HFF-Myc (cell line): ENCODE data around the gene NAALADL2.
A peak's percentile ranks its signal among the peaks of the same experiment; 100 is the strongest.

Source experiments
- DNase-seq: peaks from one replicate; pipeline ENCODE4 v3.0.0-alpha.2; 2011; ENCODE audit warnings: low read depth; ENCODE audit errors: extremely low read depth
- H3K4me3 ChIP-seq: replicated peaks from 2 replicates; pipeline ENCODE4 v1.5.1; 2011; ENCODE audit warnings: low read depth, mild to moderate bottlenecking, control low read depth, low read length
- TF ChIP-seq, protein P1 (sequence below): IDR thresholded peaks from 2 replicates; pipeline ENCODE4 v1.5.1; 2012; ENCODE audit warnings: mild to moderate bottlenecking, low read depth, low read length, control low read depth; ENCODE audit errors: missing control alignments

Gene NAALADL2

DNA sequence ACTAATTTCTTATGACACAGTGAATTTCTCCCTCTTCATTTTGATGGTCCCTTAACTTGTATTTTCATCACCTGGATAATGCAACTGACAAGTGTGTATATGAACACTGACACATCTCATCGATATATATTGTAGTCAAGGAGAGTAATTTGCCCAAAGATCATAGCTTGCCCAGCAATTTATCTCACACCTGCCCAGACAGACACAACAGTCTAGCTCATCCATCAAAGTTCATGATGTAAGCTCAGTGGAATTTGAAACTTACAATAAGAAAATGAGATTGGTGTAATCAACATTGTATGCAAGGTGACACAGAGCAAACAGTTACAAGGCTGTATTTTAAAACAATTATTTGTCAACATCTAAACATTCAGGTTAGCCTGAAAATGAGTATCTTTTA, 805.8 kb downstream of the NAALADL2 start:
- no peak for DNase-seq
- TF ChIP-seq, protein P1, sequence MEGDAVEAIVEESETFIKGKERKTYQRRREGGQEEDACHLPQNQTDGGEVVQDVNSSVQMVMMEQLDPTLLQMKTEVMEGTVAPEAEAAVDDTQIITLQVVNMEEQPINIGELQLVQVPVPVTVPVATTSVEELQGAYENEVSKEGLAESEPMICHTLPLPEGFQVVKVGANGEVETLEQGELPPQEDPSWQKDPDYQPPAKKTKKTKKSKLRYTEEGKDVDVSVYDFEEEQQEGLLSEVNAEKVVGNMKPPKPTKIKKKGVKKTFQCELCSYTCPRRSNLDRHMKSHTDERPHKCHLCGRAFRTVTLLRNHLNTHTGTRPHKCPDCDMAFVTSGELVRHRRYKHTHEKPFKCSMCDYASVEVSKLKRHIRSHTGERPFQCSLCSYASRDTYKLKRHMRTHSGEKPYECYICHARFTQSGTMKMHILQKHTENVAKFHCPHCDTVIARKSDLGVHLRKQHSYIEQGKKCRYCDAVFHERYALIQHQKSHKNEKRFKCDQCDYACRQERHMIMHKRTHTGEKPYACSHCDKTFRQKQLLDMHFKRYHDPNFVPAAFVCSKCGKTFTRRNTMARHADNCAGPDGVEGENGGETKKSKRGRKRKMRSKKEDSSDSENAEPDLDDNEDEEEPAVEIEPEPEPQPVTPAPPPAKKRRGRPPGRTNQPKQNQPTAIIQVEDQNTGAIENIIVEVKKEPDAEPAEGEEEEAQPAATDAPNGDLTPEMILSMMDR, result no peak
- no peak overlapping the region for H3K4me3 ChIP-seq

DNA sequence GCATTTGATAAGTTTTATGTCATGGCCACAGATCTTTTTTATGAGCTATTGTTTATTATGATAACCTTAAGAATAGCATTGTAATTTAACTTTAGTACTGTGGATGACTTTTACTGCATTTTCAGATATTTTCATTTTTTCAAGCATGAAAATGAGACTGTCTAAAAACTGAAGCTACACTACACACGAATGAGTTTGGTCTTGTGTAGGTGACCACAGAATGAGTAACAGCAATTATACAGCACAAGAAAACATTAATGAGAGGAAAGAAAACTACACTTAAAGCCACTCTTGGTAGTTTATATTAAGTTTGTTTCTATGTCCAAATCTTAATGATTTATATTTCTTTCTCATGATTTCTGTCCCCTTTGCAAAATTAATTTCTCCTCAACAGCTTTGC, 809.2 kb downstream of the NAALADL2 start:
- H3K4me3 ChIP-seq, result no peak overlapping the region
- TF ChIP-seq, protein P1, result no peak
- DNase-seq, result no peak

DNA sequence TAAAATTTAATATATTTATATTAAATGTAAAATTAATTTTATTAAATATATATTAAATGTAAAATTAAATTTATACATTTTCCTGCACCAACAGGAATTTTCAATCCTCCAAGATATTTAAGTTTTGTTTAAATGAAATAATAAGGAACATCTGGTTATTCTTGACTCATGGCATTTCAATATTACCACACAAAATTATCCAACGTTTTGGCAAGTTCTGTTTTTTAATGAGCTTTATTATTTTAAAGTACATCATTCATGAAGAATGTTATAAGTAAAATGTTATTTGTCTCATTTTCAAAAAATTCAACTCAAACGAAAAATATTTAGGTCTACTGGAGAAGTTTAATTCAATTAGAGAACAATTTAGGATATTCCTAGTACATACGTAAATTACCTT, 811.4 kb downstream of the NAALADL2 start:
- H3K4me3 ChIP-seq, result no peak overlapping the region
- DNase-seq, result no peak
- TF ChIP-seq, protein P1, result no peak

DNA sequence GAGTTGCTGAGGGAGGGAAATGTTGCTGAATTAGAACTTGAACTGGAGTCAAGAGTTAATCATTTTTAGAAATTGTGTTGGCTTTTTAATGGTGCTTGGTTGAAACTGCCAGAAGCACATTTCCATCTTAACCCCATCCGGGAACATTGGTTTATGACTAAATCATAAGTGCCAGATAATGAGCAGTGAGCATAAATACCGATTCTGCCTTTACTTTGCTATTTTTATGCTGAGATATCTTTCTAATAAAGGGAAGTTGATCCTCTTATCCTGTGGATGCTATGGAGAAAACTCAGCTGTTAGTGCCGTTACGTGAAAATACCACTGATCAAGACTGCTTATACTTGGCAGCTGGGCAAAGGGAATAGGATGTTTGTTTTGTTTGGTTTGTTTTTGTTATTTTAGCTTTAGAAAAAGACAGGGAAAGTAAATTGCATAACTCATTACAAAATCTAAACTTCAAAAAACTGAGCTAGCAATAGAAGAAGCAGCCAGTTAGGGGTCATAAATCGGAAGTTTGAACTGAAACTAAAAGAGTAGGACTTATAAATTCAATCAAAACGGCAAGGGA, 813.1 kb downstream of the NAALADL2 start:
- H3K4me3 ChIP-seq, result peak overlapping the region; percentile 28
- peak; percentile 24 for DNase-seq
- TF ChIP-seq, protein P1, result no peak

DNA sequence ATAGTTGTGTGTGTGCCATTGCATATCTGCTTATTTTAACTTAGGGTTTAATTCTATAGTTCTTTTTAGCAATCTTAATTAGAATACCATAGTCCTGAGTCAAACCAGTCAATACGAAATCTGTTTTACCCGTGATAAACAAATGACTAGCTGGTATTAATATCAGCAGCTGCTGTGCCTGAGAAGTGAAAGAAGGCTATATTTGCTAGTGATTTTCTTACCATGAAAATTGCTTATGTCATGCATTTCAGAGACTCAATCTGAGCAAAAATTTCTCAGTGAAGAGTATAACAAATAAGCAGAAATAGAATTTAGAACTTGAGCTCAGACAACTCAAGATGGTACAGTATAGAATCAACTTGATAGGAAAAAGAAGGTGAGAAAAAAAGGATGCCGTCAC, 820.4 kb downstream of the NAALADL2 start:
- H3K4me3 ChIP-seq, result no peak overlapping the region
- no peak for DNase-seq
- TF ChIP-seq, protein P1, result no peak

DNA sequence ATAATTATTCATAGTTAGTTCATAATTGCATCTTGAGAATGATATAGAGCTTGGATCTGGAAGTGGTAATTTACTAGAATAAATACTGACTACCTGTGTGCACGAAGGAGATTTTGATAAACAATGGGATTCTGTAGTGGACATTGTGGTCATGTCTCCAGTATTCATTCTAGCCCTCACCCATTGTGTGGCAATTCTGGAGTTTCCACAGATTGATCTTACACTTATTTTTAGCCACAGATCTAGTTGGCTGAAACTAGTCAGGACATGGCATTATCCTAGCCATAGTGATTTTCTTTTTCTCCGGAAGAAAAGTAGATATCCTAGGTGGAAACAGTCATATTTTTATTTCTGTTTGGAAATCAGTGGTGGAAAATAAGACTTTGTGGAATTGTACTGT, 833.1 kb downstream of the NAALADL2 start:
- DNase-seq, result no peak

More for the DNA sequence above, 833.1 kb downstream of the NAALADL2 start:
- H3K4me3 ChIP-seq, result no peak overlapping the region
- TF ChIP-seq, protein P1, result no peak
